ENCODE data around the gene CATSPERD.

The CATSPERD gene

GRCh38 chr19:5674714-5675113, 45.7 kb upstream of the CATSPERD start:
- Histone ChIP-seq H3K4me1 (ENCODE audit: control insufficient read depth in 1 of 2, insufficient read depth in 1 of 2, low read depth in 1 of 2, low read length in 1 of 2) (peaks cover 4 to 9% of the 10 kb centered on the region in 2 experiments), H3K36me3 (peaks cover 24% of the 10 kb centered on the region), H3K27ac (no peak overlapping the region), H3K27me3 (no peaks in the 10 kb centered on the region), H3K9me3 (no peaks in the 10 kb centered on the region), H3K4me3 (ENCODE audit: low read depth in 1 of 2, low read length in 1 of 2) (no peak overlapping the region)
- no peak for TF ChIP-seq CTCF (IDR thresholded peaks at IDR 0.05)

- H3K9me3 ChIP-seq = no peaks in the 10 kb centered on the region
- H3K27ac ChIP-seq = no peak overlapping the region
- H3K36me3 ChIP-seq = peaks cover 15% of the 10 kb centered on the region
- no peak for TF ChIP-seq CTCF (IDR thresholded peaks at IDR 0.05)
- no peak overlapping the region for H3K4me3 ChIP-seq (ENCODE audit: low read depth in 1 of 2, low read length in 1 of 2)
- peaks cover 16% of the 10 kb centered on the region in 2 experiments for H3K4me1 ChIP-seq (ENCODE audit: control insufficient read depth in 1 of 2, insufficient read depth in 1 of 2, low read depth in 1 of 2, low read length in 1 of 2)
- no peaks in the 10 kb centered on the region for H3K27me3 ChIP-seq
These were observed 44.2 kb upstream of the CATSPERD start for GRCh38 chr19:5676105-5676771.

GRCh38 chr19:5676772-5677105, 43.7 kb upstream of the CATSPERD start:
- Histone ChIP-seq H3K4me3 (ENCODE audit: low read depth in 1 of 2, low read length in 1 of 2) (no peak overlapping the region), H3K4me1 (ENCODE audit: control insufficient read depth in 1 of 2, insufficient read depth in 1 of 2, low read depth in 1 of 2, low read length in 1 of 2) (peaks cover 18% of the 10 kb centered on the region in 2 experiments), H3K27me3 (peaks cover 5% of the 10 kb centered on the region), H3K27ac (no peak overlapping the region), H3K36me3 (peaks cover 10% of the 10 kb centered on the region), H3K9me3 (no peaks in the 10 kb centered on the region)
- no peak for TF ChIP-seq CTCF (IDR thresholded peaks at IDR 0.05)

- TF ChIP-seq CTCF (IDR thresholded peaks at IDR 0.05) = no peak
These were observed 43.3 kb upstream of the CATSPERD start for GRCh38 chr19:5677136-5677535.

GRCh38 chr19:5677580-5677979, 42.9 kb upstream of the CATSPERD start:
- Histone ChIP-seq H3K4me3 (ENCODE audit: low read depth in 1 of 2, low read length in 1 of 2) (no peak overlapping the region), H3K27ac (no peak overlapping the region), H3K27me3 (peaks cover 6% of the 10 kb centered on the region), H3K4me1 (ENCODE audit: control insufficient read depth in 1 of 2, insufficient read depth in 1 of 2, low read depth in 1 of 2, low read length in 1 of 2) (peaks cover 18% of the 10 kb centered on the region in 2 experiments), H3K36me3 (peaks cover 6% of the 10 kb centered on the region), H3K9me3 (no peaks in the 10 kb centered on the region)
- no peak for TF ChIP-seq CTCF (IDR thresholded peaks at IDR 0.05)

More at GRCh38 chr19:5677136-5677535, 43.3 kb upstream of the CATSPERD start:
- Histone ChIP-seq H3K27ac (no peak overlapping the region), H3K4me1 (ENCODE audit: control insufficient read depth in 1 of 2, insufficient read depth in 1 of 2, low read depth in 1 of 2, low read length in 1 of 2) (peaks cover 18% of the 10 kb centered on the region in 2 experiments), H3K36me3 (peaks cover 6% of the 10 kb centered on the region), H3K4me3 (ENCODE audit: low read depth in 1 of 2, low read length in 1 of 2) (no peak overlapping the region), H3K9me3 (no peaks in the 10 kb centered on the region), H3K27me3 (peaks cover 6% of the 10 kb centered on the region)

Data from neutrophil (primary cell).